ENCODE data around the gene HIC1.
"Not testable (repeated sequence)": the region's sequence is repeated elsewhere in the genome, so short reads cannot be mapped to it uniquely, and the experiment has no call there.

The HIC1 gene

GRCh38 chr17:2054512-2055291 is at the start of gene HIC1:
HIC1 (plus strand) TSS chr17:2055103; CDS start chr17:2056691, 1,588 bp downstream.
- peak in 45 of 58 donors; percentile 15 to 68 (median 41) for DNase-seq

DNA sequence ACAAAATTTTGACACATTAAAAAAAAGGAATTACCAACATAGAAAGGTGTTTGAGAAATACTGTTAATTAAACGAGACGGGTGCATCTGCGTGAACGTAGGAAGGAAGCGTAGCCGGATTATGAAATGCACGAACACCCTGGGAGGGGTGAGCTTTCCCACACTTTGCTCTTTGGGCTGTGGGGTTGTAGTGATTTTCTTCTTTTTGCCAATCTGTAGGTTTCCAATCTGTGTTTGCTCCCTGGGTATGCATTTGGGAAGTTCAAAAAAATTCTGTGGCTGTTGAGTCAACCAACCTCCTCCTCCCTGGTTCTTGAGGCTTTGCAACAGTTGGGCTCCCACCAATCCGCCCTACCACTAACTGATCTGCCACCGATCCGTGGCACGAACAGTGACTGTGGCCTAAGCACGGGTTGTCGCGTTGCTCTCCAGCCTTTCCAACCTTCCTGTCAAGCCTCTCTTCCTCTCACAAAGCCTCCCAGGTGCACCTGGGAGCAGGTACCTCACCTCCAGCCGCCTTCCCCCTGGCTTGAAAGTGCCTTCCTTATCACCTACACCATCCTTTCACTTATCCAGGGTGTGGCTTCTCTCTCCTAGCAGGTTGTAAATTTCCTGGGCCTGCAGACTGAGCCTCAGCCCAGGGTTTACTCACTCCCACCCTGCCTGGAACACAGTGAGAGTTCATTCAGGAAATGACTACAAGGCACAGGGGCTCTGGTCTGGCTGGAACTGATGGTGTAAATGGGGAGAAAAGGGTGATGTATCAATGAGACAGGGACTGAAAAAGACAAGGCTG is 46.4 kb upstream of the HIC1 start:
- no peak for DNase-seq

- DNase-seq = no peak
These were observed 45.2 kb upstream of the HIC1 start for GRCh38 chr17:2009737-2010136.

DNA sequence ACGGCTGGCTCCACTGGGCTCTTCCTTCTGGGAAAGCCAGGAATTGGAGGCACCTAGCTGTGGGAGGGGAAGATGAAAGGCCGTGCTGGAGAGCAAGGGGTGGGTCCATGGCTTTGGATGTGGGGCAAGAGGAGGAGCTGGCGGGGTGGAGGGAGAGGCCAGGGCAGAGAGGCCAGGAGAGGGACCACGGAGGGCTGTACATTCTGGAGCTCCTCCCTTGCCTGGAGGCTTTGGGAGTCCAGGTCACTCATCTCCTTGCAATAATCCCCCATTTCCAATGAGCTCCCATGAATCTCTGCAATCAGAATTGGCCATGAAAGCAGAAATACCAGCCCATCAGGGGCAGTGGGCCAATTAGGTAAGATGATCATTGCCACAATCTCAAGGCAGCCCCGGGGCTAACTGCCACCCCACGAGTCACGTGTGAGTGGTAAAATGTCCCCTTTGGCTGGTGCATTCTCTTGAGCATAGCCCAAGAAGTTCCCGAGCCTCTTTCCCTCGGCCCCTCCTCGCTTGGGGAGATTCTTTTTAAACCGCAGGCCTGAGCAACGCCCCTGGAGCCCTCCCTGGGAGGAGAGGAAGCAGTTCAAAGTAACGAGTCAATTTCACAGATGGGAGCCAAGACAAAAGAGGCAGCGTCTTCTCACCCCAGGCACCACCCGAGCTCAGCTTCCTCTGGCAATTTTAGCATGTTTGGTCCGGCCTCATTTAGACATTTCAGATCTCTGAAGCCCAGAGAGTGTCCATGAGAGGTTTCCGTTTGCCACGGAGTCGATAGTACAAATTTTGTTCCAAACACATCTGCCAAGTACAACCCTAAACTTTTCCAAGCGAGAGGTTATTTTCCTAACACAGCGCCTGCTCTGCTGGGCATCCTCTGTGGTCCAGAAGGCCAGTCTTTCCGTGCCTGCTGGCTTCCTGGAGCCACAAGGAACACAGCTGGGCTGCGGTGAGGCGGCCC is 43.2 kb upstream of the HIC1 start:
- no peak for DNase-seq

DNA sequence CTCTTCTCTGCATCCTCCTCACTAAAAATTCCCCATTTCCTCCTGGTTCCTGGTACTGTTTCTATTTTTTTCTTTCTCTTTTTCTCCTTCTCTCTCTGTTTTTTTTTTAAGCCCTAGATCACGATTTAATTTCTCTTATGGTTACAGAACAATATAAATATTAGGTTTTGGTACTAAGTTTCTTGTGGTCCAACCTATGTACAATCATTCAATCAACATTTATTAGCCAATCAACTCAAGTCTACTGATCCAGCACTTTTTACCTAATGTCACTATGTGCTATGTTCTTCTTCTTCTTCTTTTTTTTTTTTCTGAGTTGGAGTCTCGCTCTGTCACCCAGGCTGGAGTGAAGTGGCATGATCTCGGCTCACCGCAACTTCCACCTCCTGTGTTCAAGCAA is 42.4 kb upstream of the HIC1 start:
- DNase-seq = no peak

GRCh38 chr17:2013220-2013993 is 41.5 kb upstream of the HIC1 start:
- DNase-seq = not testable (repeated sequence)

DNA sequence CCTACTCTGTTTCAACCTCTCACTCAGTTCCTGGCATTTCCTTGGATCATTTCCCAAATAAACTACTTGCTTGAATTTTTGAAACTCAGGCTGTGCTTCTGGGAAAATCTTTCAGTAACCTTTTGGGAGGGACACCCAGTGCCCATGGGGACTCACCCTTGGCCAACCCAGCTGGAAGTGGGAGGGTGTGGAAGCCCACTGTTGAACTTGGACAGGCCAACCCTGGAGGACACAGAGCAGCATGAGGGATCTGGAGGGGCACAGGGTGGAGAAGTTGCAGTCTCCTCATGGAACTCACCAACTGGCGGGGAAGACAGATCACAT is 40.9 kb upstream of the HIC1 start:
- no peak for DNase-seq

- DNase-seq = no peak
These were observed 39.6 kb upstream of the HIC1 start for GRCh38 chr17:2015314-2015713.

- no peak for DNase-seq
These were observed 38.4 kb upstream of the HIC1 start for GRCh38 chr17:2016494-2016893.

GRCh38 chr17:2017274-2017941 is 37.5 kb upstream of the HIC1 start:
- DNase-seq = peak in 3 of 58 donors; percentile 17 to 53 (median 36)

DNA sequence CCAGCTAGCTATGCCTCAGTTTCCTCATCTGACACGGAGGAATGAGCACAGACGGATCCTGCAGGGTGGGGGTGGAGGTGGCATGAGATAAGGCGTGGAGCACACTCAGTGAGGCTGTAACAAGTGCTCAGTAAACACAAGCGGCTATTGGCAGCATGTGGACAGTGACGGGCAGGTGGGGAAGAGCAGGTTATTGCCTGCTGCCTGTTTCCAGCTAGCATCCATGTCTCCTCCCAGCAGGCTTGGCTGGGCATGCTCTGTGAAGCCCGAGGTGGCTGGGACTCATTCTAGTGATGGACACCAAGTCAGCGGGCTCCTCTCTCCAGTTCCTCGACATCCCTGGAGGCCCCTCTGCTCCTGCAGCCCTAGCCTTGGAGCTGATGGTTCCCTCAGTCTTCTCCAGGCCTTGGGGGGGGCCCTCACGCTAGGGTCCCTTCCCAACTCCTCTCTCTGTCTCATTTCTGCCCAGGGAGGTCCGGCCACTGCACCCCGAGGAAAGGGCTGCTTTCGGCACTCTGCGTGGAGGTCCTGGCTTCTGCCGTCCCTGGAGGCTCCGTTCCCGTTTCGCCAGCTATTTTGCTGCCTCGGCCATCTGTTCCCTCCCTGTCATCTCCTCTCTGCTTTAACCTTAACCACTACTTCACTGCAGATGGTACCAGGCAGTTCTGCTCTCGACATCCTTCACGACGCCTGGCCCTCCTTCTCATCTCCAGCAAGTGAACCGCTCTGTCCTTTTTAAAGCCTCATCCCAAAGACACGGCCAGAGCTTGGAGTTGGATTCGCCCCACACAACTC is 36.0 kb upstream of the HIC1 start:
- DNase-seq = peak in 3 of 58 donors; percentile 18 to 52 (median 30)

- peak in 1 of 58 donors; percentile 33 for DNase-seq
These were observed 35.2 kb upstream of the HIC1 start for GRCh38 chr17:2019723-2020122.

DNA sequence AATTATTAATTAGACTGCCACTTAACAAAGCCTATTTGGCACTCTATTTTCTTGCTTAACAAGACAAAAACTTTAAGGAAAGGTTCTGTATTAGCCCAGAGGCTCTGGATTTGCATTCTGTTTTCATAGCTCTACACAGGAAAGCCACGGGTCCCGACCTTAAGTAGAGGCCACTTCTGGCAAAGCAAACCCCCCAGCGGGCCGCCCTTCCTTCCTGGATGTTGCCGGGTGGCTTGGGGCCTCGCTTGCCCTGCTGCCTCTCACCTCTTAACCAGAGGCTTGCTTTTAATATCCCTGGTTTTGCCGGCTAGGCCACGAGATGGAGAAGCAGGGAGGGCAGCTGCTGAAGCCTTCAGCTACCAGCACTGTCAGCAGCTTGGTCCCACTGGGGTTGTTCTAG is 34.2 kb upstream of the HIC1 start:
- DNase-seq = no peak

- peak in 3 of 58 donors; percentile 32 to 50 (median 40) for DNase-seq
These were observed 32.2 kb upstream of the HIC1 start for GRCh38 chr17:2022647-2023240.

DNA sequence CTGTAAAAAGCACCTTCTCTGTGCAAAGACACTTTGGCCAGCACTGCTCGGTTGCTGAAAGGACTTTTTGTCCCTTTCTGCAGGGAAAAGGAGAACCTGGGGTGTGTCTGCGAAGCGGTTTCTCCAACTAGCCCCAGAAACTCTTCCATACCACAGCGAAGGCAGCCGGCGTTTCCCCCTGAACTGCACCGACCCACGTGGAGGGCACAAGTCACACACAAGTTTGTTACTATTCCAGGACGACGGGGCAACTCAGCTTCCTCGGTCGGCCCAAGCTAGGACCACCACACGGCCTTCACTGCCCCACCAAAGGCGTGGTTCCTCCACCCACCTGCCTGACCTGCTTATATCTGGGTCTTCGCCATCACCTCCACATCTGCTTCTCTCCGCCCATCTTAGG is 31.6 kb upstream of the HIC1 start:
- peak in 1 of 58 donors; percentile 74 for DNase-seq

DNA sequence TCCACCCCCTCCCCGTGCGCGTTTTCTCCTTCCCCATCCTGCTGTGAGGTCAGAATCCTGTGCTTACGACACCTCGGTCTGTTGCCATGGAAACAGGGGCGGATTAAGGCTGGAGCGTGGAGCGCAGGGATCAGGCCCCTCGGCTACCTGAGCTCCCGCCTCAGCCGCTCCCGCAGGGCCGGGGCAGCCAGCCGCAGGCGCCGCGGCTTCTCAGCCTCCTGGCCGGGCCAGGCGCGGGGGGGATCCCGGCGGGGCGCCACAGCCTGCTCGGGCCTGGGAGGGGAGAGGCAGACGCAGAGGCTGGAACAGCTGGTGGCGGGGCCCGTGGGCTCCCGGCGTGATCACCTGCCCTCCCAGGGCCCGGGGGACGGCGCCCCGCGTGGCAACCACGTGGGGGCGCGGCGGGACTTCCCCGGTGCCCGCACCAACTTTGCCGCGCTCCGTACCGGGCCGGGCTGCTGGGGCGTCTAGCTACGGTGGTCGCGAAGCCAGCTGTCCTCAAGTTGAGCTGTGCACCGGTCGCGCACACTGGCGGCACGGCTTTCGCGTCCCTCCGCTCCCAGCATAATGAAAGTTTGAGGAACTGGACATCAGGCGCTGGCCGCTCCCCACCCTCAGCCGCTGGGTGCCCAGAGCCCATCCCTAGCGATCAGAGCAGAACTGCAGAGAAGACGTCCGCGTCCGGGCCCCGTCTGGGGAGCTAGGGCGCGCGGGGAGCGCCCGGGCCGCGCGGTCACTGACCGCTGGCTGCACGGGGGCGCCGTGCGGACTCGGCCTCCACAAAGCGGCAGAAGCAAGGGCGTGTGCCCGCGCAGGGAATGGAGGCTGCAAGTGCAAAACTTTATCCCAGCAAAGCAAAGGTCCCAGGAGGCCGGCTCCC is 31.0 kb upstream of the HIC1 start:
- DNase-seq = peak in 18 of 58 donors; percentile 14 to 74 (median 32)

DNA sequence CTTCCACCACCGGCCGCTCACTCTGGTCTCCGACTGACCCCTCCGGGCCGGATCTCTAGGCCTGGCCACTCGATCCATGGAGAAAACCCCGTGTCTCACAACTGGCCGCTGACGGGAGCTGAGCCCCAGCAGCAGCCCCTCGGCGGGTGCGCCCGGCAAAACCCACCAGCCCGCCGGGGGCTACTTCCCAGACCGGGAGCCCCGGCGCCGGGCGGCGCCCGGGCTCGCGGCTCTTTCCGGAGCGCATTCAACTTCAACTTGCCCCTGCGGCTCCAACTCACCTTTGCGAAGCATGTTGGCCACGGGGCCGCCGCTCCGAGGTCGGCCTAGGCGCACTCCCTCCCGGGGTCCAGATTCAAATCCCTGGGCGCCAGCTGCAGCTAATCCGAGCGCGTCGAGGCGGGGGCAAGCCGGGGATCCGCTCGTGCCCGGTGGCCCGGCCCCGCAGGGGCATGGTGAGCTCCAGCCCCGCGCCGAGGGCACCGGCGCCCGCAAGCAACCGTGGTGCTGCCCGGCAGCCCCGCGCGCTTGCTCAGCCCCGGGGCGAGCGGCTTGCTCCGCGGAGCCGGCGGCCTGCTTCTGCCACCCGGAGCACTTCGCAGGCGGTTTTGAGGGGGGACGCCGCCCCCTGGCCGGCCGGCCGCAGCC is 30.2 kb upstream of the HIC1 start:
- DNase-seq = no peak
